ENCODE measurements around the gene TNK1. TPM values are rescaled to one million over a fixed set of nuclear protein-coding genes. Genes with fewer than 3 reads are reported as not detected.

TNK1 gene
- polyA plus RNA-seq, 1 of the 3 experiments (the other 2 are of a cell fraction) = 0.64 TPM

DNA sequence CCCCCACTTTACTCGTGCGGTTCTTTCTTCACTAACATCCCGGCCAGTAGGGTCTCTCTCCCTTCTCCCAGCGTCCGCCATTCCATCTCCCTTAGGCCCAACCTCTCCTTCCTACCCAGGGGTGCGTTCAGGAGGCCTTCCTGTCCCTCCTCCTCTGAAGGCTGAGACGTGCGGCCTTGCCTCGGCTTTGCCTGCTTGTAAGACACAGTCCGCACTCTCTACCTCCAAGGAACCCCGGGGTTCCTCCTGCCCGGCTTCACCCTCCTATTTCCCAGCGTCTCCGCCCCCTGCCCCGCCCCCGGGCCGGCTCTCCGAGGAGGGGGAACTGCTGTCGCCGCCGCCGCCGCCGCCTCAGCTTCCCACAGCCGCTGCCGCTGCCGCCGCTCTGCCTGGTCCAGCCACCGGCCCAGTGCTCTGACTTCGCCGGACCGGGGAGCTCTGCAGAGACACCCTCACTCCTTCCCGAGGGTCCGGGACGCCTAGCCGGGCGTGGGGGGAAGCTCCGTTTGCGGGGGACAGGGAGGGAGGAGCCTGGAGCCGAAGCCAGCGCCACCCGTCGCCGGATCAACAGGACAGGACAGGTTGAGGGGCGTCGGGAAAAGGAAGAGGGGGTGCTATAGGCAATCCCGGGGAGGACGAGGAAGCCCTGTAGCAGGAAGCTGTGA lies 57.2 kb downstream of the TNK1 start (continued):
- no peak for TF ChIP-seq ZBTB33 (IDR thresholded peaks at IDR 0.05; ENCODE audit: borderline replicate concordance, low read depth)

DNA sequence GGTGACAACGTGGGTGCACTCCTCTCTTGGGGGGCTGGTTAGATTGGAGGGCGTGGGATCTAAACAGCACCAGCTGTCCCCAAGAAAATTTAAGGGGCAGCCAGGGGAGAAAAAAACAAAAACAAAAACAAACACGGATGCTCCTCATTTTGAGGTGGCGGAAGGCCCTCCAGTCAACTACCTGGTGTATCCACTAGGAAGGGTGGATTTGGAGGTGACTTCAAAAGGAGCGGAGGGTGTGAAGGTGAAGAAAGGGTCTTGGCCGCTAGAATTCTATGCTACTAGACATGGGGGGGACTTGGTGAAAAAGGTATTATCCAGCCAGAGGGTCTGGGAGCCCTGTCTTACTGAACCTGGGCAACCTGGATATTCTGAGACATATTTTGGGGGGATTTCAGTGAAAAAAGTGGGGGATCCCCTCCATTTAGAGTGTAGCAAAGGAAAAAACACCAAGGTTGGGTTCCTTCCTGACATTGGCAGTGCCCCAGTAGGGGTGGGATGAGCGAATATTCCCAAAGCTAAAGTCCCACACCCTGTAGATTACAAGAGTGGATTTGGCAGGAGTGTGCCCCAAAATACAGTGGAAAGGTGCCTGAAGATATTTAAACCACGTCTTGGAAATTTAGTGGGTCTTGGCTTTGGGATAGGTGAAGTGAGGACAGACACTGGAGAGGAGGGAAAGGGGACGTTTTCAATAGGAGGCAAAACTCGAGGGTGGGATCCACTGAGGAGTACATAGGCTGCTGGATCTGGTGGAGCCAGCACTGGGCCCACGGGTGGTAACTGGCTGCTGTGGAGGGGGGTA lies 58.0 kb downstream of the TNK1 start:
- POLR2A ChIA-PET = interaction anchor here (1.6 to 3.3 kb wide), 4 partner anchors 35 to 122 kb away, joined by 5 to 19 read pairs (median 11); partner anchors contain the start of genes POLR2A and TMEM256
- CTCF ChIA-PET = interaction anchor here (0.9 to 3.9 kb wide), 6 partner anchors 18 to 122 kb away, joined by 3 to 27 read pairs (median 13); partner anchors contain the start of genes POLR2A, SENP3 and TMEM95
- peaks cover 15% of the 10 kb centered on the region for H3F3A ChIP-seq (replicated peaks; ENCODE audit: insufficient read depth)
- no peaks in the 10 kb centered on the region for H4K20me1 ChIP-seq (ENCODE audit: insufficient read depth)
- peaks cover 0 to 4% of the 10 kb centered on the region in 2 experiments for H3K36me3 ChIP-seq (replicated peaks in 1 of 2; ENCODE audit: control insufficient read depth in 1 of 2, insufficient read depth in 2 of 2, low read length in 1 of 2)
- no peak for DNase-seq
- H3K9me2 ChIP-seq = no peaks in the 10 kb centered on the region
- no peak for TF ChIP-seq EZH2phosphoT487 (IDR thresholded peaks at IDR 0.05; ENCODE audit: borderline replicate concordance, low read depth)
- TF ChIP-seq REST (IDR thresholded peaks at IDR 0.05; ENCODE audit: low read depth, low read length) = no peak
- no peak for TF ChIP-seq FOXM1 (IDR thresholded peaks at IDR 0.05; ENCODE audit: low read depth)
- no peak for TF ChIP-seq TEAD4 (IDR thresholded peaks at IDR 0.05; ENCODE audit: borderline replicate concordance, insufficient read depth)
- no peak for TF ChIP-seq YY1 (IDR thresholded peaks at IDR 0.05; ENCODE audit: low read depth)
- TF ChIP-seq JUND (IDR thresholded peaks at IDR 0.05) = no peak
- TF ChIP-seq RFX5 (IDR thresholded peaks at IDR 0.05; ENCODE audit: low read length) = no peak
- peak overlapping the region in 1 of 2 experiments; percentile 97; a peak in 1 of 4 replicates for H3K27ac ChIP-seq (ENCODE audit: low read depth in 2 of 2, low read length in 1 of 2)
- H3K27me3 ChIP-seq (ENCODE audit: insufficient read depth) = no peaks in the 10 kb centered on the region
- no peak overlapping the region for H2AFZ ChIP-seq (ENCODE audit: low read depth)
- peak overlapping the region; percentile 95 for H3K4me2 ChIP-seq
- peak overlapping the region in 1 of 2 experiments; percentile 67; a peak in 1 of 4 replicates for H3K4me3 ChIP-seq (ENCODE audit: low read depth in 2 of 2, low read length in 1 of 2)
- WGBS (ENCODE audit: low lambda C conversion rate) = 83% methylated on average over 11 of the region's 11 CpGs
- H3K9me3 ChIP-seq = no peaks in the 10 kb centered on the region
- peaks cover 7% of the 10 kb centered on the region; the same call in 1 of the 2 replicates for H3K79me2 ChIP-seq (ENCODE audit: insufficient read depth)
- peaks cover 0 to 27% of the 10 kb centered on the region in 2 experiments; a peak in 1 of 4 replicates for H3K4me1 ChIP-seq (ENCODE audit: control insufficient read depth in 1 of 2, insufficient read depth in 2 of 2, low read depth in 1 of 2, low read length in 1 of 2)
- no peak overlapping the region for H3K9ac ChIP-seq

Other genes with a start within 250 kb of the TNK1 start
- gene ASGR1, start 201.7 kb upstream of the TNK1 start, polyA plus RNA-seq (2012; rRNA removed) = 2.0 and 2.1 TPM in 2 replicates
- 22.1 and 30.5 TPM in 2 replicates for gene DLG4, start 161.3 kb upstream of the TNK1 start, polyA plus RNA-seq (2012; rRNA removed)
- 635 and 796 TPM in 2 replicates for gene ACADVL, start 161.2 kb upstream of the TNK1 start, polyA plus RNA-seq (2012; rRNA removed)
- gene DVL2, start 146.6 kb upstream of the TNK1 start, polyA plus RNA-seq (2012; rRNA removed) = 6.9 and 8.3 TPM in 2 replicates
- 53.3 and 58.5 TPM in 2 replicates for gene PHF23, start 141.6 kb upstream of the TNK1 start, polyA plus RNA-seq (2012; rRNA removed)
- gene GABARAP, start 138.6 kb upstream of the TNK1 start, polyA plus RNA-seq (2012; rRNA removed) = 585 and 637 TPM in 2 replicates
- 111 and 124 TPM in 2 replicates for gene CTDNEP1, start 129.4 kb upstream of the TNK1 start, polyA plus RNA-seq (2012; rRNA removed)
- gene ELP5, start 128.9 kb upstream of the TNK1 start, polyA plus RNA-seq (2012; rRNA removed) = 45.4 and 52.1 TPM in 2 replicates
- gene CLDN7, start 118.6 kb upstream of the TNK1 start, polyA plus RNA-seq (2012; rRNA removed) = 2.9 and 5.0 TPM in 2 replicates
- 0.44 and 0.54 TPM in 2 replicates for gene SLC2A4, start 99.4 kb upstream of the TNK1 start, polyA plus RNA-seq (2012; rRNA removed)
- 0.36 and 0.54 TPM in 2 replicates for gene YBX2, start 86.5 kb upstream of the TNK1 start, polyA plus RNA-seq (2012; rRNA removed)
- gene EIF5A, start 73.5 kb upstream of the TNK1 start, polyA plus RNA-seq (2012; rRNA removed) = 711 and 971 TPM in 2 replicates
- 67.0 and 102 TPM in 2 replicates for gene GPS2, start 65.7 kb upstream of the TNK1 start, polyA plus RNA-seq (2012; rRNA removed)
- gene NEURL4, start 51.8 kb upstream of the TNK1 start, polyA plus RNA-seq (2012; rRNA removed) = 20.7 and 22.1 TPM in 2 replicates
- gene ACAP1, start 44.6 kb upstream of the TNK1 start, polyA plus RNA-seq (2012; rRNA removed) = 0.71 and 6.4 TPM in 2 replicates
- 9.5 and 12.1 TPM in 2 replicates for gene KCTD11, start 28.9 kb upstream of the TNK1 start, polyA plus RNA-seq (2012; rRNA removed)
- gene TMEM95, start 25.9 kb upstream of the TNK1 start, polyA plus RNA-seq (2012; rRNA removed) = not detected in 2 replicates
- gene PLSCR3, start 13.4 kb downstream of the TNK1 start, polyA plus RNA-seq (2012; rRNA removed) = 72.0 and 95.0 TPM in 2 replicates
- gene TMEM256, start 23.0 kb downstream of the TNK1 start, polyA plus RNA-seq (2012; rRNA removed) = 114 and 213 TPM in 2 replicates
- gene NLGN2, start 26.8 kb downstream of the TNK1 start, polyA plus RNA-seq (2012; rRNA removed) = 16.8 and 29.9 TPM in 2 replicates
- not detected in 2 replicates for gene SPEM1, start 39.2 kb downstream of the TNK1 start, polyA plus RNA-seq (2012; rRNA removed)
- gene SPEM2, start 44.5 kb downstream of the TNK1 start, polyA plus RNA-seq (2012; rRNA removed) = not detected in 2 replicates
- gene SPEM3, start 47.8 kb downstream of the TNK1 start, polyA plus RNA-seq (2012; rRNA removed) = not detected in 2 replicates
- 6.5 and 6.6 TPM in 2 replicates for gene TMEM102, start 54.3 kb downstream of the TNK1 start, polyA plus RNA-seq (2012; rRNA removed)
- gene FGF11, start 58.4 kb downstream of the TNK1 start, polyA plus RNA-seq (2012; rRNA removed) = 1.9 and 2.5 TPM in 2 replicates
- 26.8 and 29.7 TPM in 2 replicates for gene CHRNB1, start 64.0 kb downstream of the TNK1 start, polyA plus RNA-seq (2012; rRNA removed)
- gene ZBTB4, start 98.5 kb downstream of the TNK1 start, polyA plus RNA-seq (2012; rRNA removed) = 11.4 and 12.8 TPM in 2 replicates
- not detected in 2 replicates for gene SLC35G6, start 100.4 kb downstream of the TNK1 start, polyA plus RNA-seq (2012; rRNA removed)
- 19.0 and 37.3 TPM in 2 replicates for gene POLR2A, start 103.3 kb downstream of the TNK1 start, polyA plus RNA-seq (2012; rRNA removed)
- gene TNFSF12, start 168.0 kb downstream of the TNK1 start, polyA plus RNA-seq (2012; rRNA removed) = 31.1 and 47.6 TPM in 2 replicates
- 1.0 and 2.1 TPM in 2 replicates for gene TNFSF13, start 177.7 kb downstream of the TNK1 start, polyA plus RNA-seq (2012; rRNA removed)
- gene SENP3, start 180.8 kb downstream of the TNK1 start, polyA plus RNA-seq (2012; rRNA removed) = 80.8 and 103 TPM in 2 replicates
- gene CD68, start 198.5 kb downstream of the TNK1 start, polyA plus RNA-seq (2012; rRNA removed) = 34.6 and 62.4 TPM in 2 replicates
- 126 and 142 TPM in 2 replicates for gene MPDU1, start 202.8 kb downstream of the TNK1 start, polyA plus RNA-seq (2012; rRNA removed)
- gene SOX15, start 209.0 kb downstream of the TNK1 start, polyA plus RNA-seq (2012; rRNA removed) = 1.3 TPM in 2 replicates
- 56.4 and 62.3 TPM in 2 replicates for gene FXR2, start 233.8 kb downstream of the TNK1 start, polyA plus RNA-seq (2012; rRNA removed)
- 42.8 and 43.1 TPM in 2 replicates for gene SAT2, start 246.7 kb downstream of the TNK1 start, polyA plus RNA-seq (2012; rRNA removed)
- 0.70 and 1.1 TPM in 2 replicates for gene SHBG, start 249.0 kb downstream of the TNK1 start, polyA plus RNA-seq (2012; rRNA removed)